CD4-positive, alpha-beta T cell treated with Interleukin-6 for 4 hours (primary cell): ENCODE data around the gene RPSA.
"Not testable (repeated sequence)": the region's sequence is repeated elsewhere in the genome, so short reads cannot be mapped to it uniquely, and the experiment has no call there.

Source experiments
- DNase-seq: peaks from one replicate; pipeline ENCODE4 v3.0.0-alpha.2; 2020; ENCODE audit warnings: mixed read lengths

RPSA gene

GRCh38 chr3:39390181-39390580 is 16.3 kb upstream of the RPSA start:
- no peak for DNase-seq

GRCh38 chr3:39396690-39397089 is 9.8 kb upstream of the RPSA start:
- DNase-seq, result no peak

DNA sequence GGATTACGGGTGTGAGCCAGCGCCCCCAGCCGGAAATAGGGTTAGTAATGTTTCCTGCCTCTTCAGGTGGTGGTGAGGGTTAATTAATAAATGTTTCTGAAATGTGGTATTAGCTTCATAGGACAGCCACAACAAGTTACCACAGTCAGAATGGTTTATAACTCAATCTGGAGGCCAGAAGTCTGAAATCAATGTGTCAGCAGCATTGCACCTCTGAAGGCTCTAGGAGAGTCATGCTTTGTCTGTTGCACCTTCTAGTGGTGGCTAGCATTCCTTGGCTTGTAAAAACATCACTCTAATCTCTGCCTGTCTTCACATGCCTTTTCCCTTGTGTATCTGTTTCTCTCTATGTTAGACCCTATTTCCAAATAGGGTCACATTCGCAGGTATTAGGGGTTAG is 7.8 kb upstream of the RPSA start:
- no peak for DNase-seq

- no peak for DNase-seq
Observed at GRCh38 chr3:39401983-39402382, 4.5 kb upstream of the RPSA start.

- DNase-seq, result no peak
Observed at GRCh38 chr3:39404943-39405686, 1.4 kb upstream of the RPSA start.

DNA sequence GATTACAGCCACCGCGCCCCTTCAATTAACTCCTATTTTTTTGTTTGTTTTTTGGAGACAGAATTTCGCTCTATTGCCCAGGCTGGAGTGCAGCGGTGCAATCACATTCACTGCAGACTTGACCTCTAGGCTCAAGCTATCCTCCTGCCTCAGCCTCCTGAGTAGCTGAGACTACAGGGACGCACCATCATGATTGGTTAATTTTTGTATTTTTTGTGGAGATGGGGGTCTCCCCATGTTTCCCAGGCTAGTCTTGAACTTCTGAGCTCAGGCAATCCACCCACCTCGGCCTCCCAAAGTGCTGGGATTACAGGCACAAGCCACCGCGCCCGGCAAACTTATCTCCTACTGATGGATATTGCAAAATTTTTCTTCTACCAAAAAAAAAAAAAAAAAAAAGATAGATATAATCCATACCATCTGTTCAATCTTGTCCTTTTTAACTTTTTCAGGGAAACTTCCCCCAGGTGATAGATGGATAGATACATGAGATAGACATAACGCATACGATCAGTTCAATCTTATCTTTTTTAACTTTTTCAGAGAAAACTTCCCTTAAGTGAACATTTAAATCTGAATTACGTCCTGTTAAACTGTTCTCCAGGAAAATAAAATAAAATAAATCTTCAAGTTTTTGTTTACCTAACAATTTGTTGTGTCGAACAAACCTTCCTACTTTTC is 693 bp upstream of the RPSA start:
- DNase-seq, result no peak

- DNase-seq, result no peak
Observed at GRCh38 chr3:39407259-39407629, 724 bp downstream of the RPSA start.

DNA sequence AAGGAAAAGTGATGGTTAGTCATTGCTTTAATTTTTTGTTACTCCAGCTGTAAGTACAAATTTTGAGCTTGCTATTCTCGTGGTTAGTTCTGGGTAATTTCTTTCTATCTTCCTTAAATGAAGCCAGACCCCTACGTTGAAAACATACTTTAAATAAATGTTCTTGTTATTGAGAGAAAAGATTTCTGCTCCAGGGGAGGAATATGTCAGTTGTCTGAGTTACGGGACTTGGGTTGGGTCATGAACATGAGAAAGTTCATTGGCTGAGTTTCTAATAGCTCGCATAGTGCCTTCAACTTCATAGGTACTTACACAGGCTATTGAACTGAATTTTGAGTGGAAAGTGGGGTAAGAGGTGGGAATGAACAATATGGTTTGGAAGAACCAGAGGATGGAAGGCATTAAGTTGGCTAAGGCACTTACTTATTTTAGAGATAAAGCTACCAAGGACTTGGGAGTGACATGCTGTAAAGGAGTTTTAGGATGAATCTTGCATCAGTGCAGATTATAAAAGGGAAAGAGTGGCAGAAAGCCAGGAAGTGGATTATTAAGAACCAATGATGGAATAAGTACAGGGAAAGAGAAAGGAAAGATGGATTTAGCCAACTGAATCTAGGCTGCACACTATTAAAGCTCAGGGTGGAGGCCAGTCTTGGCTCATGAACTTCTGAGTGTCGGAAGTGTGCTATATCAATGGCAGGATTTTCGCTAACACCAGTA is 1.4 kb downstream of the RPSA start:
- no peak for DNase-seq

DNA sequence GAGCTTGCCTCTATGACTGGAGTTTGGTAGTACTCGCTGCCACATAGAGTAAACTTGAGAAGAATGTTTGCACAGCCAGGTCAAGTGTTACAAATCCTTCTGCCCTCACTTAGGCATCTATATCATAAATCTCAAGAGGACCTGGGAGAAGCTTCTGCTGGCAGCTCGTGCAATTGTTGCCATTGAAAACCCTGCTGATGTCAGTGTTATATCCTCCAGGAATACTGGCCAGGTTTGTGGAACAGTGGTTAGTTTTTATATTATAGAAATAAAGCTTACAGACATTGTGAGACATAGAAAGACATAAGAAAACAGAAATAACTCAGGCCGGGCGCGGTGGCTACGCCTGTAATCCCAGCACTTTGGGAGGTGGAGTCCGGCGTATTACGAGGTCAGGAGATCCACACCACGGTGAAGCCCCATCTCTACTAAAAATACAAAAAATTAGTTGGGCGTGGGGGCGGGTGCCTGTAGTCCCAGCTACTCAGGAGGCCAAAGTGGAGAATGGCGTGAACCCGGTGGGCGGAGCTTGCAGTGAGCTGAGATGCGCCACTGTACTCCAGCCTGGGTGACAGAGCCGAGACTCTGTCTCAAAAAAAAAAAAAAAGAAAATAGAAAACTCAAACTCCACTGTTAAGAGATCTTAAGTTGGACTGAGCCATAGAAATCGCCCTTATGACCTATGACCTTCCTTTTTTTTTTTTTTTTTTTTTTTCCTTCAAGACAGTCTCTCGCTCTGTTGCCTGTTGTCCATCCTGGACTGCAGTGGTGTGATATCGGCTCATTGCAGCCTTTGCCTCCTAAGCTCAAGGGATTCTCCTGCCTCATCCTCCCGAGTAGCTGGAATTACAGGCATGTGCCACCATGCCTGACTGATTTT is 2.2 kb downstream of the RPSA start:
- DNase-seq, result peak; percentile 30

GRCh38 chr3:39409514-39410136 is 3.1 kb downstream of the RPSA start:
- DNase-seq, result no peak

- no peak for DNase-seq
Observed at GRCh38 chr3:39410893-39411292, 4.4 kb downstream of the RPSA start.

DNA sequence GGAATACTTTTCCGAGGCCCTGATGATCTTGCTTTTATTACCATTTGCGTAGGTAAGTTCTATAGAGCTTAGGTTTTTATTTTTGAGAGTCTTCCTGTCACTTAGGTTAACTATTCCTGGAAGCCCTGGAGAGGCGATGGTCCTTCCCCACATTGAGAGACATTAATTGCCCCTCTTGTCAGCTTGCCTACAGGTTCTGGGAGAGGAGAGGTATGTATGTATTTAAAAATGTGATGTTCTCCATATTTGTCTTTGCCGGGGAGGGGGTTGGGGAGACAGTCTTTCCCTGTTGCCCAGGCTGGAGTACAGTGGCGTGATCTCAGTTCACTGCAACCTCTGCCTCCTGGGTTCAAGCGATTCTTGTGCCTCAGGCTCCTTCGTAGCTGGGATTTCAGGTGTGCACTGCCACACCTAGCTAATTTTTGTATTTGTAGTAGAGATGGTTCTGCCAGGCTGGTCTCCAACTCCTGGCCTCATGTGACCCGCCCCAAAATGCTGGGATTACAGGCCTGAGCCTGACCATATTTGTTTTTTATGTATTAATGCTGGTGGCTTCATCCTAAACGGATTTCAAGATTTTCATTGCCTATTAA is 6.2 kb downstream of the RPSA start:
- DNase-seq, result no peak

DNA sequence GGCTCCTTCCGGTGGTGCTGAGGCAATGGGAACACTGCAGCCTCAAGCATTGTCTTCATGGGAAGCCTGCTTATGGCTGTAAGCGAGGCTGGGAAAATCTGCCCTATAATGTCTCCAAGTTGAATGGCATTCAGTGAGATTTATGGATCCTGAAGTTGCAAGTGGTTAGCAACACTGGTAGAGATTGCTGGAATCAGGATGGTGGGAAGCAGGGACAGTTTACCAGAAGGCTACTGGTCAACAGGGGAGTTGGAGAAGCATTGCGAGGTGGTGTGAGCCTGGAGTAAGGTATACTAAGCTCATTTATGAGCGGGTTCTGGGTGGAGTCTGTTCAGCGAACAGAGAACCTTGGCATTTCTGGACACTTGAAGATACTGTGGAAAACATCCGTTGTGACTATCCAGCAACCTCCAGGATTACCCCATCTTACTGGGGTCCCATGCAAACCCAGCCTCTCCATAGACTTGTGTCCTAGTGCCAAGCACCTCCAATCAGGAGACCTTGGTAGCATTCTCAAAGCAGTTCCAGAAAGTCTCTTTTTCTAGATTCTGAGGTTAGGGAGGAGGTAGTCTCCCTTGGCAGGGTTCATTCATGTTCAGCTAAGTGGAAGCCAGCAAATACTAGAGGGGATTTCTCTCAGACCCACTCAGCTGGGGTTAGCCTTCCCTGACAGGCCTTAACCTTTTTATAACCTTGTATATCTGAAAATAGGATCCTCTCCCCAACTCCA is 7.3 kb downstream of the RPSA start:
- no peak for DNase-seq

GRCh38 chr3:39414421-39414907 is 7.9 kb downstream of the RPSA start:
- DNase-seq, result no peak

DNA sequence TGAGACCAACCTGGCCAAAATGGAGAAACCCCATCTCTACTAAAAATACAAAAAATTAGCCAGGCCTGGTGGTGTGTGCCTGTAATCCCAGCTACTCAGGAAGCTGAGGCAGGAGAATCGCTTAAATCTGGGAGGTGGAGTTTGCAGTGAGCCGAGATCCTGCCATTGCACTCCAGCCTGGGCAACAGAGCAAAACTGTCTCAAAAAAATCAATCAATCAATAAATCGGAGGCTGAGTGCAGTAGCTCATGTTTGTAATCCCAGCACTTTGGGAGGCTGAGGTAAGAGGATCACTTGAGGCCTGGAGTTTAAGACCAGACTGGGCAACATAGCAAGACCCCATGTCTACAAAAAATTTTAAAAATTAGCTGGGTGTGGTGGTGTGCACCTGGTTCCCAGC is 8.8 kb downstream of the RPSA start:
- DNase-seq, result not testable (repeated sequence)

GRCh38 chr3:39415983-39416382 is 9.5 kb downstream of the RPSA start:
- no peak for DNase-seq

DNA sequence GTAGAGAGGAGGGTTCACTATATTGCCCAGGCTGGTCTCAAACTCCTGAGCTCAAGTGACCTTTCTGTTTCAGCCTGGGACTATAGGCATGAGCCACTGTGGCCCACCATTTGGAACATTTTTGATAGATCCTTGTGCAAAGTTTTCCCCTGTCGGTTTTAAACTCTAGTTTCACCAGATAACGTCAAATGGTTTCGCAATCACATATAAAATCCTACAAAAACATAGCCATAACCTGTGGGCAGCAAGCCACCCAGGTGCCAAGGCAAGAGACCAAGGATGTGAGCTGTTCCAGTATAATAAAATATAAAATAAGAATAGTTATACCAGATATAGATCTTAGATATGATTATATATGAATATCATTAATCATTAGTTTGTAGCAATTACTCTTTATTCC is 10.5 kb downstream of the RPSA start:
- not testable (repeated sequence) for DNase-seq

- DNase-seq, result not testable (repeated sequence)
Observed at GRCh38 chr3:39418556-39419225, 12.2 kb downstream of the RPSA start.

DNA sequence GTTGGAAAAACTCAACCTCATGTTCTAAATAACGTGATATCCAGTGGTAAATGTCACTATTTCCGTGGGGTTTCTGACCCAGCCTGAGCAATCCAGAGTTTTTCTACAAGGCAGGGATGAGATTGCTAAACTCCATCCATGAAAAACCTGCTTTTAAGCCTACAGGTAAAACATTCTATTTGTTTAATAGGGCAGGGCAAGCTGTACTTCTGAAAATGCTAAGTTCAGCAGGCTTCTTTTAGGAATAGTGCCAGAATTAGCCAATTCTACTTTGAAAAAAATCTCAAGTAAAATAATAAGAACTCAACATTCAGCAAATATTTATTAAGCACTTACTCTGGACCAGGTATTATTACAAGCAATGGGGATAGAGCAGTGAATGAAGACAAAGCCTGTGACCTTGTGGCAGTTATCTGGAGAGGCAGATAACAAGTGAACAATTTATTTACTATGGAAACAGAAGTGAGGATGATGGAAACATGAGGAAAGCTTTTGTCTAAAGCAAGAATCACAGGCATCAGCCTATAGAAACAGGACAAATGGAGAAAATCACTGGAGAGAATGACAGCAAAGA is 13.3 kb downstream of the RPSA start:
- no peak for DNase-seq

GRCh38 chr3:39420543-39420942 is 14.0 kb downstream of the RPSA start:
- no peak for DNase-seq
